Liver (tissue), 9 donors: ENCODE data around the gene BCHE. TPM values are rescaled to one million over a fixed set of nuclear protein-coding genes. Genes with fewer than 3 reads are reported as not detected.

Experiments
- DNase-seq: peaks from one replicate; pipeline ENCODE4 v3.0.0-alpha.2; 2017; ENCODE audit warnings: low spot score
- H3K27ac ChIP-seq, 2 donors: one replicate each; pipeline ENCODE4 v1.7.0; 2013; ENCODE audit warnings: inconsistent platforms in 2 of 2, low read length in 2 of 2, control low read depth in 1 of 2, low read depth in 1 of 2, mild to moderate bottlenecking in 1 of 2
- H3K27me3 ChIP-seq, 4 donors: one replicate each; pipeline versions ENCODE4 v1.6.1 to v1.7.0; 2013; ENCODE audit warnings: low read length in 3 of 4, inconsistent platforms in 1 of 4, mild to moderate bottlenecking in 1 of 4, moderate library complexity in 1 of 4; ENCODE audit not compliant: control insufficient read depth in 4 of 4, insufficient read depth in 4 of 4
- H3K36me3 ChIP-seq, 4 donors: one replicate each; pipeline versions ENCODE4 v1.6.1 to v1.7.0; 2013; ENCODE audit warnings: low read length in 3 of 4, mild to moderate bottlenecking in 3 of 4, low read depth in 1 of 4, moderate library complexity in 1 of 4; ENCODE audit not compliant: control insufficient read depth in 4 of 4, insufficient read depth in 3 of 4
- H3K4me1 ChIP-seq, 4 donors: one replicate each; pipeline versions ENCODE4 v1.6.1 to v1.7.0; 2013; ENCODE audit warnings: low read length in 3 of 4, mild to moderate bottlenecking in 3 of 4, moderate library complexity in 1 of 4; ENCODE audit not compliant: control insufficient read depth in 4 of 4, insufficient read depth in 4 of 4
- H3K4me3 ChIP-seq, 3 donors: one replicate each; pipeline versions ENCODE4 v1.6.1 to v1.7.0; 2013; ENCODE audit warnings: low read length in 3 of 3, control low read depth in 1 of 3, low read depth in 1 of 3, mild to moderate bottlenecking in 1 of 3
- H3K9ac ChIP-seq, 2 donors: one replicate each; pipeline ENCODE4 v1.7.0; 2013; ENCODE audit warnings: low read length in 2 of 2, mild to moderate bottlenecking in 2 of 2, moderate library complexity in 2 of 2, control low read depth in 1 of 2, low read depth in 1 of 2
- H3K9me3 ChIP-seq, 4 donors: one replicate each; pipeline versions ENCODE4 v1.6.1 to v1.7.0; 2013; ENCODE audit warnings: low read length in 3 of 4; ENCODE audit not compliant: control insufficient read depth in 4 of 4
- EGR1 ChIP-seq, 2 donors: IDR thresholded peaks; 2 replicates each; pipeline ENCODE4 v1.6.1; 2016 to 2018; ENCODE audit warnings: antibody characterized with exemption in 2 of 2, low read depth in 2 of 2
- FOXA2 ChIP-seq: IDR thresholded peaks from 2 replicates; pipeline ENCODE4 v1.6.1; 2016; ENCODE audit warnings: antibody characterized with exemption
- GABPA ChIP-seq, 2 donors: IDR thresholded peaks in 1 of 2; conservative IDR thresholded peaks in 1 of 2; 2 replicates each; pipeline ENCODE4 v1.6.1; 2016; ENCODE audit warnings: antibody characterized with exemption in 2 of 2, mild to moderate bottlenecking in 1 of 2, moderate library complexity in 1 of 2
- HNF4A ChIP-seq, 2 donors: conservative IDR thresholded peaks; 2 replicates each; pipeline ENCODE4 v1.6.1; 2016; ENCODE audit warnings: antibody characterized with exemption in 2 of 2, mild to moderate bottlenecking in 2 of 2
- HNF4G ChIP-seq: IDR thresholded peaks from 2 replicates; pipeline ENCODE4 v1.6.1; 2016; ENCODE audit warnings: antibody characterized with exemption
- MAX ChIP-seq: IDR thresholded peaks from 2 replicates; pipeline ENCODE4 v1.6.1; 2016; ENCODE audit warnings: antibody characterized with exemption
- RAD21 ChIP-seq, 2 donors: IDR thresholded peaks; 2 replicates each; pipeline ENCODE4 v1.6.1; 2016; ENCODE audit warnings: antibody characterized with exemption in 2 of 2, mild to moderate bottlenecking in 2 of 2
- REST ChIP-seq: IDR thresholded peaks from 2 replicates; pipeline ENCODE4 v1.6.1; 2016; ENCODE audit warnings: antibody characterized with exemption, mild to moderate bottlenecking
- SP1 ChIP-seq: IDR thresholded peaks from 2 replicates; pipeline ENCODE4 v1.6.1; 2018; ENCODE audit warnings: antibody characterized with exemption, mild to moderate bottlenecking
- YY1 ChIP-seq: IDR thresholded peaks from 2 replicates; pipeline ENCODE4 v1.6.1; 2016; ENCODE audit warnings: antibody characterized with exemption, mild to moderate bottlenecking
- ZBTB33 ChIP-seq: IDR thresholded peaks from 2 replicates; pipeline ENCODE4 v1.6.1; 2016; ENCODE audit warnings: antibody characterized with exemption
- WGBS: extraction: QIAGEN DNeasy Blood & Tissue Kit; methylation state at CpG from one replicate; pipeline ENCODE4 v1.1.7; 2013; 5-methylcytosine and 5-hydroxymethylcytosine counted together
- polyA plus RNA-seq, 2 donors: library from polyadenylated mRNA; stranded (reverse) in 1 of 2; unstranded in 1 of 2; fragments of 200-250 nt in 1 of 2; fragments of >200 nt in 1 of 2; fragmentation: Nextera tagmentation in 1 of 2; extraction: Ambion mirVana in 1 of 2; gene quantifications; one replicate each; pipeline versions ENCODE4 v1.2.1 to v1.2.3, GENCODE V29; 2013 to 2015
- total RNA-seq, 2 donors: library from RNA; depleted of rRNA; stranded (reverse); fragments of >200 nt; gene quantifications; one replicate each; pipeline ENCODE4 v1.2.3, GENCODE V29; 2014
- donor health status: healthy.
- donor health status: healthy.
- donor health status: healthy.
- donor health status: healthy.
- donor health status: healthy.

The BCHE gene
- total and polyA plus RNA-seq, 4 donors: 18.4 to 46.8 (median 35.6) TPM

- TF ChIP-seq FOXA2: no peak
- TF ChIP-seq GABPA (IDR thresholded peaks at IDR 0.05 in 1 of 2, conservative IDR thresholded peaks at IDR 0.05 in 1 of 2): no peak
Observed at GRCh38 chr3:165868088-165868487, 30.9 kb upstream of the BCHE start (continued).

GRCh38 chr3:165859061-165859460 is 21.8 kb upstream of the BCHE start:
- H3K4me3 ChIP-seq: no peak overlapping the region
- no peak overlapping the region for H3K9ac ChIP-seq
- H3K4me1 ChIP-seq: no peaks in the 10 kb centered on the region
- H3K36me3 ChIP-seq: no peaks in the 10 kb centered on the region
- WGBS: 53% methylated on average over 1 of the region's 1 CpG
- H3K27me3 ChIP-seq: no peaks in the 10 kb centered on the region
- no peak for TF ChIP-seq MAX
- no peak for TF ChIP-seq YY1
- TF ChIP-seq HNF4G: no peak
- TF ChIP-seq SP1: no peak
- no peak for TF ChIP-seq EGR1 (IDR thresholded peaks at IDR 0.05; ENCODE audit: low read depth in 2 of 2)
- no peaks in the 10 kb centered on the region for H3K9me3 ChIP-seq
- no peak for DNase-seq
- no peak overlapping the region for H3K27ac ChIP-seq

GRCh38 chr3:165855581-165855980 is 18.4 kb upstream of the BCHE start:
- no peaks in the 10 kb centered on the region for H3K36me3 ChIP-seq
- no peak for TF ChIP-seq EGR1 (IDR thresholded peaks at IDR 0.05; ENCODE audit: low read depth in 2 of 2)
- TF ChIP-seq MAX: no peak
- no peak for TF ChIP-seq ZBTB33
- TF ChIP-seq HNF4A (conservative IDR thresholded peaks at IDR 0.05): no peak
- TF ChIP-seq RAD21 (IDR thresholded peaks at IDR 0.05): no peak
- TF ChIP-seq HNF4G: no peak
- no peak for TF ChIP-seq REST
- no peak overlapping the region for H3K9ac ChIP-seq

More at GRCh38 chr3:165855581-165855980, 18.4 kb upstream of the BCHE start:
- Histone ChIP-seq H3K27ac (no peak overlapping the region), H3K4me3 (no peak overlapping the region), H3K27me3 (no peaks in the 10 kb centered on the region), H3K9me3 (no peaks in the 10 kb centered on the region), H3K4me1 (no peaks in the 10 kb centered on the region)
- no peak for DNase-seq
